HG03469 (cell line): ENCODE results near the gene GAS6.
"Not testable (repeated sequence)": the region's sequence is repeated elsewhere in the genome, so short reads cannot be mapped to it uniquely, and the experiment has no call there.

Experiments
- ATAC-seq: cut with Tn5 transposase; IDR thresholded peaks from one replicate; pipeline ENCODE4 v1.9.1; 2021; ENCODE audit warnings: mild to moderate bottlenecking, moderate library complexity, moderate number of reproducible peaks; ENCODE audit not compliant: unreplicated experiment

GAS6 gene

DNA sequence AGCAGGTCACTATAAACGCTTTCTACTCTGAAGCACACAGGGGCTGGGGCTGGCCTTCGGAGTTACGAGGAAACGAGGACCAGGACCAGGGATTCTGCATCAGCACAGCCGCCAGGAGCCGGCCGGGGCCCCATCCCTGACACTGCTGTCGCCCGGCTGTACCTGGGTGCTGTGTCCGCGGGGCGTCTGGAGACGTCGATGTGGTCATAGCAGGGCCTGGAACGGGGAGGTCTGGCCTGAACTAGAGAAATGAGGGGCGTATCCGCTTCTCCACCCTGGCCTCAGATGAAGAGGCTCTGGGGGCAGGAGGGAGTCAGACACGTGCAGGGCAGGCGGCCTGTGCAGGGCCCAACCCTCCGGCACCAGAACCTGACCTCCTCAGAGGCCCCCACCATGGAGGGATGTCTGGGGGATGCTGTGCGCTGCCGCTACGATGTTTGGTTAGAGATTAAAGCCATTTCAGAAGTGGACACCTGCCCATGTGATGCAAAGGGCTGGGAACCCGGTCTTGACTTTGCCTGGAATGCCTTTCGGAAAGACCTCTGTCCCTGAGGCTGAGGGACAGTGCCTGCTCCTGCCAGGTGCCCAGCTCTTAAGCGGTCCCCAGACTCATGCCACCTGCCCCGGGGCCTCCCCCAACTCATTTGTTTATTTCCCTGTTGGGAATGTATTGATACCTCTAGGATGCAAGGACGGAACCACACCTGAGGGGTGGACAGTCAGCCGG is 21.4 kb downstream of the GAS6 start:
- ATAC-seq: no peak

DNA sequence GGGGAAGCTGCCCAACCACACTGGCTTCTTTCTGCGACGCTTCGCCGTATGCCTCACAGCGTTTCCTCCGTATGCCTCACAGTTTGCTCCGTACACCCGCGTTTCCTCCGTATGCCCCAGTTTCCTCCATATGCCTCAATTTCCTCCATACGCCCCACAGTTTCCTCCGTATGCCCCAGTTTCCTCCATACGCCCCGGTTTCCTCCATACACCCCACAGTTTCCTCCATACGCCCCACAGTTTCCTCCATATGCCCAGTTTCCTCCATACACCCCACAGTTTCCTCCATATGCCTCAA is 22.6 kb downstream of the GAS6 start:
- ATAC-seq: no peak

- no peak for ATAC-seq
These were observed 23.1 kb downstream of the GAS6 start for GRCh38 chr13:113840541-113841352.

DNA sequence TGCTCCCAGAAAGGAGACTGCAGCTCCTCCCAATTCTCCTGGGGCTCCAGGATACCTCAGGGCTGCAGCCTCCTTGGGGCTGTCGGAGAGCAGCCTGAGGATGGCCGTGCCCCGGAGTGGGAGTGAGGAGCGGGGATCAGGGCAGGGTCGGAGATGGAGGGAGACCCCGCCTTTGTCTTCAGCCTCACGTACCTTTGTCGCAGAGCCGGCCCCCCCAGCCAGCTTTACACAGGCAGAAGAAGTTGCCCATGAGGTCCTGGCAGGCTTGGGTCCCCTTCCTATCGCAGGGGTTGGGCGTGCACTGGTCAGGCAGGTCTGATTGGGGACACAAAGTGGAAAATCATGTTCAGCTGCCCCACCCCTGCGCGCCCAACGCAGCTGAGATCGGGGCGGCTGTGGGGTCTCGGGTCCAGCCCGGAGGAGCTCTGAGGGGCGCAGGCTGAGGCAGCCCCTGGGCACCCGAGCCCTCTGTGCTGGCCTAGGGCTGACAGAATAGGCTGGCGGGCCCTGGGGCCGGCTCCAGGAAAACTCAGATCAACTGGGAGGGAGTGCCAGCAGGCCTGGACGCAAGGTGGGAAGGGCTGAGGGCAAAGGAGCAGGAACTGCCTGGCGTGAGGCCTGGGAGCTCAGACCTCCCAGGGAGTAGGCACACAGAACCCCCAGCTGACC is 24.2 kb downstream of the GAS6 start:
- no peak for ATAC-seq

- no peak for ATAC-seq
These were observed 25.1 kb downstream of the GAS6 start for GRCh38 chr13:113838711-113839201.

DNA sequence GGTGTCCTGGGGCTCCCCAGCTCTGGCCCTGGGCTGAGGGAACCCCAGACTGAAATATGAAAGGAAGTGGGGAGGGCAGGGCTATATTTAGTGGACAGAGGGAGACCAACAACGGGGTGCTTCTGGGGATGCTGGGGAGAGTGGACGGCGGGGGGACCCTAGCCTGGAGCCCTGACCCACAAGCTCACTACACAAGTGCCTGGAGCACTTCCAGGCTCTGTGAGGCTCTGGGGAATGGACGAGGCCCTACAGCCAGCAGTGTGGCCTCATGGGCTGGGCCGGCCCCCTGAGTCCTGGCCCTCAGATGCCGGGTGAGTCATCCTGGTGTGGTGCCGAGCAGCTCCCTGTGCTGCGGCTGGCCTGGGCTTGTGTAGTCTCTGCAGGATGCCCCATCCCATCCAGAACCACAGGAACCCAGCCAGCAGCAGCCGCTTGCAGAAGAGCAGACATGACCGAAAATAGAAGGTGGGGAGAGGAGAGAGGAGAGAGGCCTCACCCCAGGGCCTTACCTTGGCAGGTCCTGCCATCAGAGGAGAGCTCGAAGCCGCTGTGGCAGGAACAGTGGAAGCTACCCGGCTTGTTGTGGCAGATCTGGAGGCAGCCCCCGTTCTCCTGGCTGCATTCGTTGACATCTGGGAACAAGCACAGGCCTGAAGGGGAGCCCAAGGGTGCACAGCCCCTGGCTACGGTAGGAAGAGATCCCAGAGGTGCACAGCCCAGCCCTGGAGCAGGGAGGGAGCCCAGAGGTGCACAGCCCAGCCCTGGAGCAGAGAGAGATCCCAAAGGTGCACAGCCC is 26.1 kb downstream of the GAS6 start:
- no peak for ATAC-seq

GRCh38 chr13:113836768-113837559 is 26.9 kb downstream of the GAS6 start:
- ATAC-seq: no peak

GRCh38 chr13:113835461-113836270 is 28.2 kb downstream of the GAS6 start:
- no peak for ATAC-seq

GRCh38 chr13:113834496-113835200 is 29.2 kb downstream of the GAS6 start:
- no peak for ATAC-seq

DNA sequence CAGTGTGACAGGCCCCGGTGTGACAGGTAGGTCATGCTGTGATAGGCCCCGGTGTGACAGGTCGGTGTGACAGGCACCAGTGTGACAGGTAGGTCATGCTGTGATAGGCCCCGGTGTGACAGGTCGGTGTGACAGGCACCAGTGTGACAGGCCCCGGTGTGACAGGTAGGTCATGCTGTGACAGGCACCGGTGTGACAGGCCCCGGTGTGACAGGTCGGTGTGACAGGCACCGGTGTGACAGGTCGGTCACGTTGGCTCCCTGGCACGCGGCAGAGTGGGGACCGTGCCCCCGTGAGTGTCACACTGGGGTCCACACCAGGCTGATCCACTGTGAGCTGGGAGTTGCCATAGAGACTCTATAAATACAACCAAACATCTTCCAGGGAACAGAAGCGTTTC is 29.9 kb downstream of the GAS6 start:
- ATAC-seq: not testable (repeated sequence)

- ATAC-seq: no peak
These were observed 30.6 kb downstream of the GAS6 start for GRCh38 chr13:113833111-113833830.

DNA sequence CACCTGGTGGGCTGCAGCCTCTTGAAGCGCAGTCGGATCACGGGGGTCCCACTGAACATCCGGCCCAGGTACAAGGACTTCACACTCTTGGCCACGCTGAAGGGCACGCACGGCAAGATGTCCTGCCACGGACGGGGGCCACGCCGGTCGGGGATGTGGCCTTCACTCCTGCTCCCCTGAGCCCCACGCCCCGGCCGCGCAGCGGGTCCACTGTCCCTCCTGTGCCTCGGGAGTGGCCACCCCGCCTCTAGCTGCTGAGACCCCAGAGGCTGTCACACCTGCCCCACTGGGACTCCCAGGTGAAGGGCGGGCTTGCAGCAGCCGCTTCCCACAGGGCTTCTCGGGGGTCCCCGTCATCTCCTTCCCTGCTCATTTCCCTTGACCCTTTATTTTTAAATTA is 31.2 kb downstream of the GAS6 start:
- ATAC-seq: no peak

DNA sequence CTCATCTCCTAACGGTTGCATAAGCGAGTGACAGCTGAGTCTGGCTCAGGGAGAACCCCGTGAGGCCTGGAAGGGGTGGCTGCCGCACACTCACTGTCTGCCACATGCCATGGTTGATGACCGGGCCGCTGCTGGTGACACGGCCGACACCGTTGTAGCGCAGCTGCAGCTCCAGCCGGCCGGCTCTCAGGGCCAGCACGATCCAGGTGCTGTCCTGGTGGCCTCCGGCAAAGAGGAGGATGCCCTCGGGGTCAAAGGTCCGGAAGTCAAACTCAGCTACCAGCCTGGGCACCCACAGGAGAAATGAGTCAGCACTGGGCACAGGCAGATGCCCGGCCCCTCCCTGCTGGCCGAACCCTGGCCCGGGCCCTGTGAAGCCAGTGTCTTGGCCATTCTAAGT is 31.7 kb downstream of the GAS6 start:
- no peak for ATAC-seq

- ATAC-seq: no peak
These were observed 32.8 kb downstream of the GAS6 start for GRCh38 chr13:113831061-113831460.

GRCh38 chr13:113830426-113830950 is 33.4 kb downstream of the GAS6 start:
- not testable (repeated sequence) for ATAC-seq

DNA sequence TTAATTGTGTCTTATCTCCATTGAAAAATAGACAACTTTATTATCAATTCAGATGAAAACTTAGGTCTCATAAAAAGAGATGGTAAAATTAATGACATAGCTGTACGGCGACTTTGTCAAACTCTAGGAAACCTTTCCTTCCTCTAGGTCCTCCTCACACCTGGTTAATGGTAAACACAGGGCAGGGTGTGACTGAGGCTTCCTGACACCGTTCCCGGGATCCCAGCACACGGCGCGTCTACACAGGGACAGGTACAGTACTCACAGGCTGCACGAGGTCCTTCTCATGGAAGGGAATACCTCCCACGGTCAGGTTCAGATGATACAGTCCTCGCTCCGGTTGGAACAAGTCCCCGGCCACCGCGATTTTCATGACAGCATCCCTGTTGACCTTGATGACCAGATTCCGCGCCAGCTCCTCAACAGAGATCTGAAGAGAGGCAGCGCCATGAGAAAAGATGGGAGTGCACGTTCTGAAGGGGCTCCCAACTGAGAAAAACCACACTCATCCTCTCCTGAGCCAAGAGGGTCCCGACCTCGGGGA is 35.5 kb downstream of the GAS6 start:
- ATAC-seq: no peak

GRCh38 chr13:113827021-113827420 is 36.9 kb downstream of the GAS6 start:
- ATAC-seq: no peak

GRCh38 chr13:113826446-113826845 is 37.4 kb downstream of the GAS6 start:
- ATAC-seq: not testable (repeated sequence)
